D341Med (cell line): Measurements from ENCODE around the gene CBFA2T3.

Experiments used
- DNase-seq: peaks from one replicate; pipeline ENCODE4 v3.0.0; 2012; ENCODE audit warnings: low spot score

The CBFA2T3 gene

GRCh38 chr16:88839026-88839529 lies 137.9 kb downstream of the CBFA2T3 start:
- no peak for DNase-seq

GRCh38 chr16:88838566-88838965 lies 138.4 kb downstream of the CBFA2T3 start:
- no peak for DNase-seq

- DNase-seq: no peak
Measured at GRCh38 chr16:88837806-88838205, 139.2 kb downstream of the CBFA2T3 start.

GRCh38 chr16:88836791-88837190 lies 140.2 kb downstream of the CBFA2T3 start:
- DNase-seq: no peak

- no peak for DNase-seq
Measured at GRCh38 chr16:88835818-88836217, 141.2 kb downstream of the CBFA2T3 start.

GRCh38 chr16:88835383-88835782 lies 141.6 kb downstream of the CBFA2T3 start:
- no peak for DNase-seq

GRCh38 chr16:88834670-88835069 lies 142.3 kb downstream of the CBFA2T3 start:
- no peak for DNase-seq

GRCh38 chr16:88833086-88833485 lies 143.9 kb downstream of the CBFA2T3 start:
- DNase-seq: no peak

GRCh38 chr16:88831838-88832237 lies 145.2 kb downstream of the CBFA2T3 start:
- no peak for DNase-seq

- DNase-seq: no peak
Measured at GRCh38 chr16:88830783-88831182, 146.2 kb downstream of the CBFA2T3 start.

GRCh38 chr16:88830258-88830657 lies 146.7 kb downstream of the CBFA2T3 start:
- no peak for DNase-seq

GRCh38 chr16:88828711-88829110 lies 148.3 kb downstream of the CBFA2T3 start:
- no peak for DNase-seq

GRCh38 chr16:88827727-88828126 lies 149.3 kb downstream of the CBFA2T3 start:
- no peak for DNase-seq

- no peak for DNase-seq
Measured at GRCh38 chr16:88826070-88826840, 150.8 kb downstream of the CBFA2T3 start.

- DNase-seq: no peak
Measured at GRCh38 chr16:88825146-88825545, 151.9 kb downstream of the CBFA2T3 start.
